CD4-positive, alpha-beta T cell treated with Interleukin-21 for 1 hour (primary cell): Measurements from ENCODE around the gene MTMR6.

ENCODE experiments used
- DNase-seq: peaks from one replicate; pipeline ENCODE4 v3.0.0-alpha.2; 2020

Gene MTMR6

GRCh38 chr13:25276748-25277147, 10.5 kb downstream of the MTMR6 start:
- no peak for DNase-seq

DNA sequence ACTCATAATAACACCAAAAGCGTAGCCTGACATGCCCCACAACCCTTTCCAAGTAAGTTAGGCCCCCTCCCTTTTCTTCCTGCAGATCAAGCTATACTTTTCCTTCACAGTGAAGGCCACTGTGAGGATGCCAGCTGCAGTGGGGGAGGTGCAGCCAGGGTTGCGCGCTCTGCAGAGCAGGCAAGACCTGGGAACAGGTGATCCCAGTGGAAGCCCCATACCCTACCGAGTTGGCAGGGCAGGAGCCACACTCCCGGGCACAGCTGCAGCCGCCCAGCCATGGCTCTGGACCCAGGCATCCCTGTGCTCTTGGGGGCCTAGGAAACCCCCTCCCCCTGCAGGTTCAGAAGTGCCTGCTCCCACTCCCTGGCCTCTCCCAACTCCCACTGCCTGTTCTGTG, 18.7 kb downstream of the MTMR6 start:
- DNase-seq: no peak

GRCh38 chr13:25267715-25268114, 19.6 kb downstream of the MTMR6 start:
- DNase-seq: peak; percentile 30

DNA sequence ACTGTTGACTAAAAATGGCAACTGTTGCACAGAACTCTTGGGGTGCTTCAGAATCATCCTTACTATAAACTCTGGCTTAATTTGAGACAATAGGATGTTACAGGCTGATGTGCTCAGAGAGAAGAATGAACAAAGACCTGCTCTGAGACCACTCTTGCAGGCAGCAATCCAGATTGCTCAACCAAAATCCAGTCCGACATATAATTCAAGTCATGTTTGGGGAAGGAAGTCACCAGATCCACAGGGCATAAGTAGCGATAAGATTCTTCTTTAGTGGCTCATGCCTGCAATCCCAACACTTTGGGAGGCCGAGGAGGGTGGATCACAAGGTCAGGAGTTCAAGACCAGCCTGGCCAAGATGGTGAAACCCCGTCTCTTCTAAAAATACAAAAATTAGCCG, 20.6 kb downstream of the MTMR6 start:
- no peak for DNase-seq

- no peak for DNase-seq
These were observed 25.0 kb downstream of the MTMR6 start for GRCh38 chr13:25262261-25262660.

GRCh38 chr13:25253702-25254101, 33.6 kb downstream of the MTMR6 start:
- DNase-seq: no peak

DNA sequence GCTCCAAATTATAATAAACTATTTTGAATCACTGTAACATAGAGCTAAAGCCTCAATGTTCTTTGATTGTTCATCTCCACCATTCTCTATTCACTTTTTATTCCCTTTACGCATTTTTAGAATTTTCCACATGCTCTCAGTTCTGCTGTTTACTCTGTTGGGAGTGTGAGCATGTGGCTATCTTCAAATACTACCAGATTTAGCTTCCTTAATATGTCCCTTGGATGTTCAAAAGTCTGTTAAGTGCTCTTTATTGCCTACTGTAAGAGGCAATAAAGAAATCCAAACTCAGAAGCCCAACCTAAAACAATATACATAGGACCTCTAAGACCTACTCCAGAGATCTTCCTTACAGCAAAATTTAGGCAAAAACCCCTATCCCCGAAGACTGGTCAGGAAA, 34.5 kb downstream of the MTMR6 start:
- no peak for DNase-seq

GRCh38 chr13:25252225-25252624, 35.1 kb downstream of the MTMR6 start:
- no peak for DNase-seq

DNA sequence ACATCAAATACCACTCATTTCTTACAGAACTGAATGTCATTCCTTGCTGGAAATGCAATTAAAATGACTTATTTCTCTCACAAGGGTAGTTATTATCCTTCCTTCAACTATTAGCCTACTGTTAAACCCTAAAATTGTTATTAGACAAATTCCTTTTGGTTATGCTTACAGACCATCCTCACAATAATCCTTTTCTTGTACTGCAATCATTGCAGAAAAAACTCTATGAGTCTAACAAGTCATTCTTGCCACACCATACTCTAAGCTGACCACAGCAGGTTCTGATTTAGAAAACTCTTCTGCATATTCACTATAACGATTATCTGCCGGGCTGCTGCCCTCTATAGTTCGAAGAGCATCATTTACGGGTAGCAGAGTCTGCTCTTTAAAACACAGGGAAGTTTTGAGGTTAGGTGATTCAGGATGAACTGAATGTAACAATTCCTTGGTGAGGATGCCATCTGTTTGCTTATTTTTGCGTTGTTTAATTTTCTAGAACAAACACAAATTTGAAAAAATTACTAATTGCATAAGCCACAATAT, 38.2 kb downstream of the MTMR6 start:
- no peak for DNase-seq

GRCh38 chr13:25248071-25248470, 39.2 kb downstream of the MTMR6 start:
- DNase-seq: no peak

DNA sequence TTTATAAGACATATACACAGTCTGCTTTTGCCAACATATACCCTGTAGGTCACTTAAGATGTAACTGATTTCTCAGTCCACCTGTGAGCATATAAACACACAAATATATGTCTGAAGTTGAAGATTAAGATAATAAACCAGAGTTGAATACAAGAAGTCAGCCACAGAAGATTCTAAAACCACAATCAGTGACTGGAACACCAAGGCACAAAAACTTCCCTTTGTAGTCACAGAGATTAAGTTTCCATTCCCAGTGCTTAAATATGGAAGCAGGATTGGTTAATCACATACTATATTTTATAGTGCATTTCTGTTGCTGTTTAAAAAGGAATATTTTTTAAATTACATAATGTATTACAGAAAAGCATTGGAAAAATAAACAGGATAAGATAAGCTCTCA, 39.9 kb downstream of the MTMR6 start:
- DNase-seq: no peak

GRCh38 chr13:25244123-25244522, 43.2 kb downstream of the MTMR6 start:
- DNase-seq: no peak

GRCh38 chr13:25242956-25243355, 44.3 kb downstream of the MTMR6 start:
- no peak for DNase-seq

DNA sequence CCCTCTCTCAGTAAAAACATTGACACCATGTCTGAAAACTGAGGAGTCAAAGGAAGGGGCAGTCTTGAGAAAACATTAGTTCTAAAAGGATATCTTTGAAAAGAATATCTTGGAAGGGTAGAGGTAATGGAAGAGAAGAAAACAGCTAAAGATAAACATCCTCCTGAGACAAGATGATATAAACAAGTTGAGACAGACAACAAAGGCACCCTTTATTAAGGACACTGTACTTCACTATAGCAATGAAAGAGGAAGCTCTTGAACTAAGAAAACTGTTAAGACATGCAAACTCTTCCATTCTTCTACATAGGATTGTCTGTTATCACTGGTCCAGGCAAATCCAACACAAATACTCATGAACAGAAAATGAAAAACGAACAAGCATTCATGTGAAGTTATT, 46.3 kb downstream of the MTMR6 start:
- DNase-seq: no peak

- DNase-seq: no peak
These were observed 50.2 kb downstream of the MTMR6 start for GRCh38 chr13:25237083-25237482.

GRCh38 chr13:25233861-25234260, 53.4 kb downstream of the MTMR6 start:
- DNase-seq: no peak

DNA sequence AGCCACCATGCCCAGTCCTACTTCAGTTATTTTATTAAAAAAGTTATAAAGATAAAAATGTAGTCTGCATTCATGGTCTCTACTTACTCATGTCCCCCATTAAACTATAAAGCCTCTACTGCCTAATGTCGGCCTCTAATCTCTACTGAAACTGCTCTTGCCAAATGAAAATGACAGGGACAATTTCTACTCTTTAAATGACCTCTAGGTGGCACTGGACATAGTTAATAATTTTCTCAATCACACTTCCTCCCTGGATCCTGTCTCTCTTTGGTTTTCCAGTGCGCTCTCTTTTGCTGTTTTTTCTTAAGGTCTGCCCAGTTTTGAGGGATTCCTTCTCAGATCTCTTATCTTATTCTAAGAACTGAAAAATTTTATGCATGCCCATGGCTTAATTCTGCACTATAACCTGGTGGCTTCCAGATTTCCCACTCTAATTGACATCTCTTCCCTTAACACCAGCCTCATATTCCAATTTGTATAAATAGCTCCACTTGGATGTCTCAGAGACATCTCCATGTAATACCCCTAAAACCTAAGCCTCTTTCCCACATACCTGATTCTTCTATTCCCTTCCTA, 54.3 kb downstream of the MTMR6 start:
- DNase-seq: peak; percentile 26

DNA sequence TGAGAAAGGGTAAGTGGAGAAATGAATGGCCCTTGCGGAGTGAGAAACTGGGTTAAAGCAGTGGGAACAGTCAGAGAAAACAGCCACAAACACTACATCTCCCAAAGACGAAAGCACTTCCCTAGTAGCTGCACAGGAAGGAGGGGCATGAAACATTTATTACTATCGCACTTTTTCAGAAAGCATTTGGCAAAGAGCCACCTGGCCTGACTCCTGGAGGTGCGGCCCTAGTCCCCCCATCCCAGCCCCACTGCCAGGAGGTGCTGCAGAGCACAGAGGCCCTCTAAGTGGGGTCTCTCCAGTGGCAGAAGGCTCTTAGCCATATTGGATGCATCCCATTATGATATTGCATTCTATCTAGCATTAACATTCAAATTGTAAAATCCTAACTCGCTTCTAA, 55.8 kb downstream of the MTMR6 start:
- DNase-seq: no peak

- DNase-seq: no peak
These were observed 59.6 kb downstream of the MTMR6 start for GRCh38 chr13:25227690-25228089.

DNA sequence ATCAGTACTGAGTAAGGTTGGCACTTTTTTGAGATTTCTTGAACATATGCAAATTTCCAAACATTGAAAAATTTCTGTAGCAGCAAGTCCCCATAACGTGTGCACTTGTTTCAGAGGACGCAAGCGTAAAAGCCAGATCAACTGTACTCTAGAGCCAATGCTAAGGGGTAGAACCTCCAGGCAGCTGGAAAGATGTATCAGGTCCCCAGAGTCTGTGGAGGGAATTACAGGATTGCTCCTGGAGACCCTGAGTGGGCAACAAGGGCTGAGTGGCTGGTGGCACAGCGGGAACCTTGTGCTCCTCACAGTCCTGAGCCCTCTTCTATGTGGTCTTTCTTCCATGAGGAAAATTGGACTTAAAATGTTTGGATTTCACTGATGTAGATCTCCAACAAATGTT, 61.3 kb downstream of the MTMR6 start:
- no peak for DNase-seq

DNA sequence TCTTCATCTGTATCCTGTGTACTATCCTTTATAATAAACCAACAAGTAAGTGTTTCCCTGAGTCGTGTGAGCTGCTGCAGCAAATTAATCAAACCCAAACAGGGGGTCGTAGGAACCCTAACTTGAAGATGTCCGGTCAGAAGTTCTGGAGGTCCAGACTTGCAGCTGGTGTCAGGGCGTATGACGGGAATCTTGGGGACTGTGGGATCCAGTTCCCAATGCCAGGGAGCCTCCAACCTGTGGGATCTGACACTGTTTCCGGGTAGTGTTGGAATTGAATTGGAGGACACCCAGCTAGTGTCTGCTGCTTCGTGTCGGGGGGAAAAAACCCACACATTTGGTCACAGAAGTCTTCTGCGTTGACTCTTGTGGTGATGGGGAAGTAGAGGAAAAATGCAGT, 63.1 kb downstream of the MTMR6 start:
- DNase-seq: no peak

DNA sequence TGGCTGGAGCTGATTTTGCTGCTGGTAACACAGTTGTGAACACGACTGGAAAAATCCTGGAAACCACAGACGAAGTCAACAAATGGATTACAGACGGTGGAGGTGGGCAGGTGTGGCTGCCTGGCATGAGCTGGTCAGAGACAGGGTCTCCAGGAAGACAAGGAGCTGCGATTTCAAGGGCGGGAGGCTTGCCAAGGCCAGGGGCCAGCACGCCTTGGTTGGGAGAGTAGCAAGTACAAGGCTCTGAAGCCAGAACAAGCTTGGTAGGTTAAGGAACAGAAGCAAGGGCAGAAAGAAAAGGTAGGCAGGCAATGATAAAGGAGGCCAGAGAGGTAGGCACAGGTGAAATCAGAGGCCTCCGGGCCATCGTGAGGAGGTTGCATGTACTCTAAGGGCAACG, 64.5 kb downstream of the MTMR6 start:
- DNase-seq: no peak

DNA sequence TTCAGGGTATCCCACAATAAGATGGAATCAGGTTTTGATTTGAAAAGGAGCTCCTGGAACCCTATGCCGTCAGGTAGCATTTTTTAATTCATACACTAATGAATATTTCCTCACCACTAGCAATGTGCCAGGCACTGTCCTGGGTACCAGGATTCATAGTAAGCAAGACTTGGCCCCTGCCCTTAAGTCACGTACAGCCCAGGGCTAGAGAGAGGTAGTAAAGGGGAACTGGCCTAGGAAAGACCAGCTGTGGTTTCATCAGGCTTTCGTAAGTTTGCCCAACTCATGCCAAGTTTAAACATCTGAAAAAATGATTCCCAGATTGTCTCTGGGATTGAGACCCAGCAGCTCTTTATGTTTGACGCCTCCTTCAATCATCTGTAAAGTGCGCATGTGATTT, 69.3 kb downstream of the MTMR6 start:
- no peak for DNase-seq

GRCh38 chr13:25217023-25217885, 70.0 kb downstream of the MTMR6 start:
- DNase-seq: no peak

- DNase-seq: no peak
These were observed 72.1 kb downstream of the MTMR6 start for GRCh38 chr13:25215253-25215575.
